Measurements from ENCODE around the gene PLPP3. TPM values are rescaled to one million over a fixed set of nuclear protein-coding genes. Genes with fewer than 3 reads are reported as not detected.

The PLPP3 gene
- total RNA-seq, 4 donors from 2014 or later, result 29.0 to 80.0 (median 39.4) TPM

- Histone ChIP-seq H3K4me1 (peaks cover 32% of the 10 kb centered on the region), H3K9me3 (no peaks in the 10 kb centered on the region), H3K4me3 (no peak overlapping the region), H3K36me3 (peaks cover 11% of the 10 kb centered on the region), H3K27me3 (no peaks in the 10 kb centered on the region), H3K27ac (no peak overlapping the region)
- WGBS, result 83% methylated on average over 4 of the region's 4 CpGs
- DNase-seq (ENCODE audit: low spot score in 2 of 2), result no peak
- TF ChIP-seq EP300 (IDR thresholded peaks at IDR 0.05) (no peak), POLR2A (IDR thresholded peaks at IDR 0.05) (no peak), POLR2AphosphoS5 (IDR thresholded peaks at IDR 0.05) (no peak)
- TF ChIP-seq, protein P1, sequence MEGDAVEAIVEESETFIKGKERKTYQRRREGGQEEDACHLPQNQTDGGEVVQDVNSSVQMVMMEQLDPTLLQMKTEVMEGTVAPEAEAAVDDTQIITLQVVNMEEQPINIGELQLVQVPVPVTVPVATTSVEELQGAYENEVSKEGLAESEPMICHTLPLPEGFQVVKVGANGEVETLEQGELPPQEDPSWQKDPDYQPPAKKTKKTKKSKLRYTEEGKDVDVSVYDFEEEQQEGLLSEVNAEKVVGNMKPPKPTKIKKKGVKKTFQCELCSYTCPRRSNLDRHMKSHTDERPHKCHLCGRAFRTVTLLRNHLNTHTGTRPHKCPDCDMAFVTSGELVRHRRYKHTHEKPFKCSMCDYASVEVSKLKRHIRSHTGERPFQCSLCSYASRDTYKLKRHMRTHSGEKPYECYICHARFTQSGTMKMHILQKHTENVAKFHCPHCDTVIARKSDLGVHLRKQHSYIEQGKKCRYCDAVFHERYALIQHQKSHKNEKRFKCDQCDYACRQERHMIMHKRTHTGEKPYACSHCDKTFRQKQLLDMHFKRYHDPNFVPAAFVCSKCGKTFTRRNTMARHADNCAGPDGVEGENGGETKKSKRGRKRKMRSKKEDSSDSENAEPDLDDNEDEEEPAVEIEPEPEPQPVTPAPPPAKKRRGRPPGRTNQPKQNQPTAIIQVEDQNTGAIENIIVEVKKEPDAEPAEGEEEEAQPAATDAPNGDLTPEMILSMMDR (IDR thresholded peaks at IDR 0.05), result no peak
Measured at GRCh38 chr1:56533621-56534020, 45.7 kb downstream of the PLPP3 start.

DNA sequence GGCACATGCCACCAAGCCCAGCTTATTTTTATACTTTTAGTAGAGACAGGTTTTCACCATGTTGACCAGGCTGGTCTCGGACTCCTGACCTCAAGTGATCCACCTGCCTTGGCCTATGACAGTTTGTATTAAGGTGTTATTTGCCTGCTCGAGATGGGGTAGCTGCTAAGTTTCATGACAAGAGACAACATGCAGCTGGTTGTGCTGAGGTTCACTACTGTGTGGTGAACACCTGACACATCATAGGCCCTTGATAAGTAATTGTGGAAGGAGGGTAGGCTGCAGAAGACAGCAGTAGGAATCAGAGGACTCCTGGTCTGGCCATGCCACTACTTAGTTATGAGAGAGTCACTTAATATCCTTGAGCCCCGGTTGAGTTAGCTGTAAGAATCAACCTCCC is 46.2 kb downstream of the PLPP3 start:
- H3K4me1 ChIP-seq, result peaks cover 36% of the 10 kb centered on the region
- H3K27ac ChIP-seq, result no peak overlapping the region
- peaks cover 11% of the 10 kb centered on the region for H3K36me3 ChIP-seq
- H3K27me3 ChIP-seq, result no peaks in the 10 kb centered on the region
- 89% methylated on average over 3 of the region's 3 CpGs for WGBS
- H3K9me3 ChIP-seq, result no peaks in the 10 kb centered on the region
- H3K4me3 ChIP-seq, result no peak overlapping the region
- TF ChIP-seq POLR2AphosphoS5 (IDR thresholded peaks at IDR 0.05) (no peak), POLR2A (IDR thresholded peaks at IDR 0.05) (no peak), EP300 (IDR thresholded peaks at IDR 0.05) (no peak)
- TF ChIP-seq, protein P1 (IDR thresholded peaks at IDR 0.05), result no peak
- DNase-seq (ENCODE audit: low spot score in 2 of 2), result no peak

GRCh38 chr1:56532350-56532683 is 47.0 kb downstream of the PLPP3 start:
- peaks cover 45% of the 10 kb centered on the region for H3K4me1 ChIP-seq
- WGBS, result 33% methylated on average over 1 of the region's 1 CpG
- H3K4me3 ChIP-seq, result no peak overlapping the region
- H3K27me3 ChIP-seq, result no peaks in the 10 kb centered on the region
- H3K9me3 ChIP-seq, result no peaks in the 10 kb centered on the region
- peaks cover 11% of the 10 kb centered on the region for H3K36me3 ChIP-seq
- DNase-seq (ENCODE audit: low spot score in 2 of 2), result no peak
- no peak for TF ChIP-seq EP300 (IDR thresholded peaks at IDR 0.05)
- TF ChIP-seq POLR2AphosphoS5 (IDR thresholded peaks at IDR 0.05), result no peak
- TF ChIP-seq, protein P1 (IDR thresholded peaks at IDR 0.05), result no peak
- TF ChIP-seq POLR2A (IDR thresholded peaks at IDR 0.05), result no peak
- no peak overlapping the region for H3K27ac ChIP-seq

DNA sequence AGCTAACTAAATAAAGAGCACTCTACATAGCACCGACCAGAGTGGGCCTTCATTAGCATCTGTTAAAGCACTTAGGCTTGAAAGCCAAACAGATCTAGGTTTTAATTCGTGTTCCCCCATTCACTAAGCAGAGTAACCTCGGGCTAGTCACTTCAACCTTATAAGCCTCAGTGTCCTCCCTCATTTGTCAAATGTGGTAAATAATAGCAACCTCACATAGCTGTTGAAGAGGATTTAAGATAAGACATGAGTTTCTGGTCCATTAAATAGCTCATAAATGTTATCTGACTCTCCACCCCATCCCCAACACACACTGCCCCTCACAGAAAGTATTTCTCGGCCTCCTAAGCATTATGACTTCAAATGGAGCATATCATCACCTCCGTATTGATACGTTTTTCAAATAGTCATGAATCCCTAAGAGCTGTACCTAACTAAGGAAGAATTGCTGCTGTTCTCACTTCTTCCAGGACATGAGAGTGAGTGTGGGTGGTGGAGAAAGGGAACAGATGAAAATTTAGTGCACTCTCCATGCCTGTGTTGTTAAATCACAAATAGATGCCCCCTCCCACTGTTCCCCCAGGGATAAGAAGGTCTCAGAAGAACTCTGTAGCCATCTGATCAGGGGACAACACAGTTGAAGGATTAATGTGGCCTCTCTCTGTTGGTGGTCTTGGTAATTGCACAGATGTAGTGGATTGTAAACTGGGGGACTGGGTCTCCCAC is 47.6 kb downstream of the PLPP3 start:
- Histone ChIP-seq H3K4me1 (peaks cover 50% of the 10 kb centered on the region), H3K27ac (no peak overlapping the region), H3K36me3 (peaks cover 11% of the 10 kb centered on the region), H3K9me3 (no peaks in the 10 kb centered on the region), H3K4me3 (no peak overlapping the region), H3K27me3 (no peaks in the 10 kb centered on the region)
- WGBS, result 79% methylated on average over 6 of the region's 6 CpGs
- DNase-seq (ENCODE audit: low spot score in 2 of 2), result no peak
- no peak for TF ChIP-seq POLR2A (IDR thresholded peaks at IDR 0.05)

DNA sequence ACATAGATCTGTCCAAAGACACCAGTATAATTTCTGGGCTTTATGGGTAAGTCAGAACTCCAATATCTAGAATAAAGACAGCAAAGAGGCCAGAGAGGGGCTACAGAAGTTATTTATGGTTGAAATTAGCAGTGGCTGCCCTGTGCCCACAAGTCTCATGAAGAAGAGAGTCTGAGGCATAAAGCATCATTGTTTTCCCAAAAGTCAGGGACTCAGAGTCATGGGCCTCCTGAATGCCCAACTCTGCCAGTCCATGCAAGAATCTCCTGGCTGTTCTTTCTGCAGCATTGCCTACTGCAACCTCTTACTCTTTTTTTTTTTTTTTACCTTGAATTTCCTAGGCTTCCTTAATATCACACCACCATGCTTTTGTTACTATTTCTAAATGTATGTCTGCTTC is 49.6 kb downstream of the PLPP3 start:
- H3K27ac ChIP-seq, result no peak overlapping the region
- H3K4me3 ChIP-seq, result no peak overlapping the region
- H3K27me3 ChIP-seq, result no peaks in the 10 kb centered on the region
- no peak for TF ChIP-seq POLR2A (IDR thresholded peaks at IDR 0.05)
- TF ChIP-seq, protein P1 (IDR thresholded peaks at IDR 0.05), result no peak
- no peak for TF ChIP-seq EP300 (IDR thresholded peaks at IDR 0.05)
- TF ChIP-seq POLR2AphosphoS5 (IDR thresholded peaks at IDR 0.05), result no peak
- peaks cover 4% of the 10 kb centered on the region for H3K36me3 ChIP-seq
- H3K9me3 ChIP-seq, result no peaks in the 10 kb centered on the region
- no peak for DNase-seq (ENCODE audit: low spot score in 2 of 2)
- peaks cover 59% of the 10 kb centered on the region for H3K4me1 ChIP-seq

All from suprapubic skin (tissue), 4 donors.